RPMI8226 (cell line): ENCODE measurements around the gene TMEM131.
"Not testable (repeated sequence)": the region's sequence is repeated elsewhere in the genome, so short reads cannot be mapped to it uniquely, and the experiment has no call there.

Experiments used
- DNase-seq: peaks from one replicate; pipeline ENCODE4 v3.0.0-alpha.2; 2015

The TMEM131 gene, protein sequence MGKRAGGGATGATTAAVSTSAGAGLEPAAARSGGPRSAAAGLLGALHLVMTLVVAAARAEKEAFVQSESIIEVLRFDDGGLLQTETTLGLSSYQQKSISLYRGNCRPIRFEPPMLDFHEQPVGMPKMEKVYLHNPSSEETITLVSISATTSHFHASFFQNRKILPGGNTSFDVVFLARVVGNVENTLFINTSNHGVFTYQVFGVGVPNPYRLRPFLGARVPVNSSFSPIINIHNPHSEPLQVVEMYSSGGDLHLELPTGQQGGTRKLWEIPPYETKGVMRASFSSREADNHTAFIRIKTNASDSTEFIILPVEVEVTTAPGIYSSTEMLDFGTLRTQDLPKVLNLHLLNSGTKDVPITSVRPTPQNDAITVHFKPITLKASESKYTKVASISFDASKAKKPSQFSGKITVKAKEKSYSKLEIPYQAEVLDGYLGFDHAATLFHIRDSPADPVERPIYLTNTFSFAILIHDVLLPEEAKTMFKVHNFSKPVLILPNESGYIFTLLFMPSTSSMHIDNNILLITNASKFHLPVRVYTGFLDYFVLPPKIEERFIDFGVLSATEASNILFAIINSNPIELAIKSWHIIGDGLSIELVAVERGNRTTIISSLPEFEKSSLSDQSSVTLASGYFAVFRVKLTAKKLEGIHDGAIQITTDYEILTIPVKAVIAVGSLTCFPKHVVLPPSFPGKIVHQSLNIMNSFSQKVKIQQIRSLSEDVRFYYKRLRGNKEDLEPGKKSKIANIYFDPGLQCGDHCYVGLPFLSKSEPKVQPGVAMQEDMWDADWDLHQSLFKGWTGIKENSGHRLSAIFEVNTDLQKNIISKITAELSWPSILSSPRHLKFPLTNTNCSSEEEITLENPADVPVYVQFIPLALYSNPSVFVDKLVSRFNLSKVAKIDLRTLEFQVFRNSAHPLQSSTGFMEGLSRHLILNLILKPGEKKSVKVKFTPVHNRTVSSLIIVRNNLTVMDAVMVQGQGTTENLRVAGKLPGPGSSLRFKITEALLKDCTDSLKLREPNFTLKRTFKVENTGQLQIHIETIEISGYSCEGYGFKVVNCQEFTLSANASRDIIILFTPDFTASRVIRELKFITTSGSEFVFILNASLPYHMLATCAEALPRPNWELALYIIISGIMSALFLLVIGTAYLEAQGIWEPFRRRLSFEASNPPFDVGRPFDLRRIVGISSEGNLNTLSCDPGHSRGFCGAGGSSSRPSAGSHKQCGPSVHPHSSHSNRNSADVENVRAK (N-terminal part only)

DNA sequence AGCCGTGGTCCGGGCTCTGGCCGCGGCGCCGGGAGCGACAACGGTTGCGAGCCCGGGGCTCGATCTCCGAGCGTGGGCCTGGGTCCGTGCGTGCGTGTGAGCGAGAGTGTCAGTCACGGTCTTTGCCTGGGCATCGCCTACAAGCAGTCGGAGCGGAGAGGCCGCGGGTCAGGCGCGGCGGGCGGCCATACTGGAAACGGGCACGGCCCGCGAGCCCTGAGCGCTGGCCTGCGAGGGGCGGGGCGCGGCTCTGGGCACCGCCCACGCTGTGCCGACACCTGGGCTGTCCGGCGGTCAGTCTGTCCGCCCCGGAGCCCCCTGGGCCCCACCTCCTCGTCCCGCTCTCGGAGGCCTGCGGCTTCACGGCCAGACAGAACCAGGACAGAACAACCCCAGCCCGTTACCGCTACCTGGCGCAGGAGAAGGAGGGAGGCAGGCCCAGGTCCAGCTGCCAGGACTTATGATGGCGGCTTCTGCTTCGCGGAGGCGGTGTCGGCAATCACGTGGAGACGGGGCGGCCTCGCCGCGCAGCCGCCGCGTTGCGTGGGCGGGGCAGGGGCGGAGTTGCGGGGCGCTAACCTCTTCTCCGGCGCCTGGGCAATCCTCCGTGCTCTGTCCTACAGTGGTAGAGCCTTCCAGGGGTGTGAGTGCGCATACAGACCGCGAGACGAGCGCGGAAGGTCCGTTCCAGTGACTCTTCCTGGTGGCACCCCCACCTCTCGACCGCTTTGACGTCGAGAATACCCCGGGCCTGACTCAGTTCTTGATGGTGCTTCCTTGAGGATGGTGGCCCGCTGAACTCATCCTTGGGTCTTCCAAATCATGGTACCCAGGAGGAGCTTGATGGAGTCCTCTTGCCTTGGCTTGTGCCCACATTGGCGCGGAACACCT is at the start of gene TMEM131:
Gene TMEM131, minus strand, starts transcription at position 215 of the 891 bp plus-strand sequence. CDS start 286 bp downstream, outside the sequence.
- DNase-seq: peak; percentile 94

DNA sequence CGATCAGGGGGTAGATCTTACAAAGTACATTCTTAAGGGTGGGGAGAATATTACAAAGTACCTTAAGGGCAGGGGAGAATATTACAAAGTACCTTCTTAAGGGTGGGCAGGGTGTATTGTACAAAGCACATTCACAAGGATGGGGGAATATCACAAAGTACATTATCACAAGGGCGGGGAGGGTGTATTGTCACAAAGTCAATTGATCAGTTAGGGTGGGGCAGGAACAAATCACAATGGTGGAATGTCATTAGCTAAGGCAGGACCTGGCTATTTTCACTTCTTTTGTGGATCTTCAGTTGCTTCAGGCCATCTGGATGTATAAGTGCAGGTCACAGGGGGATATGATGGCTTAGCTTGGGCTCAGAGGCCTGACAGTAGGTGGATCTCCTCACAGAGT is 49.0 kb upstream of the TMEM131 start:
- not testable (repeated sequence) for DNase-seq

DNA sequence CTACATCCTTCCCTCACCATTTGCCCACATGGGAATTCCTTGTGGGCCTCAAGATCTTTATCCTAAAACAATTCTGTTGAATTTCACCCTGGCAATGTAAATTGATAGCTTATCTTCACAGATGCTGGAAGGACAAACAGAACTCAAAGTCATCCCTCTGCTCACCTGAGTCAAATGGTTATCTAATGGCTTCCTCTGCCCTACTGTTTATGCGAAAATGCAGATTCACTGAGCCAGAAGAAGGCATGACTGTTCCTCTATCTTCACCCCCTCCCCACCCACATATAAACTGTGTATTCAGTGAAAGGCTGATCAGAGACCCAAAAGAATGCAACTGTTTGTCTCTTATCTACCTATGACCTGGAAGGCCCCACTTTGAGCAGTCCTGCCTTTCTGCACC is 47.4 kb upstream of the TMEM131 start:
- DNase-seq: no peak

DNA sequence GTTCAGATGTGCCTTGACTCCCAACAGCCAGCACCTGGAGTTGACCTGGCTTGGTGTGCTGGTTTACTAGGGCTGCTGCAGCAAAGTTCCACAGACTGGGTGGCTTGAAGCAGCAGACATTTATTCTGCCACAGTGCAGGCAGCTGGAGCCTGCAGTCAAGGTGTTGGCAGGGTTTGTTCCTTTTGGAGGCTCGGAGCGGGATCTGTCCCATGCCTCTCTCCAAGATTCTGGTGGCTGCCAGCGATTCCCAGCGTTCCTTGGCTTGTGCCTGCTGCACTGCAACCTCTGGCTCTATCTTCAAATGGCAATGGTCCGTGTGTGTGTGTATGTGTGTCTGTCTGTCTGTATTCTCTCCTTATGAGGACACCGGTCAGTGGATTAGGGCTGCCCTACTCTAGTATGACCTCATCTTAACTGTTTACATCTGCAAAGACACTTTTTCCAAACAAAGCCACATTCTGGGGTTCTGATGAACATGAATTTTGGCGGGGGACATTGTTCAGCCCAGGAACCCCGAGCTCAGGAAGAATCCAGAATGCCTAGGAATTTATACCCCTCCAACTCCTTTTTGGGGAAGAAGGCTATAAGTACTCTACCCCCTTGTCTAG is 44.7 kb upstream of the TMEM131 start:
- no peak for DNase-seq

DNA sequence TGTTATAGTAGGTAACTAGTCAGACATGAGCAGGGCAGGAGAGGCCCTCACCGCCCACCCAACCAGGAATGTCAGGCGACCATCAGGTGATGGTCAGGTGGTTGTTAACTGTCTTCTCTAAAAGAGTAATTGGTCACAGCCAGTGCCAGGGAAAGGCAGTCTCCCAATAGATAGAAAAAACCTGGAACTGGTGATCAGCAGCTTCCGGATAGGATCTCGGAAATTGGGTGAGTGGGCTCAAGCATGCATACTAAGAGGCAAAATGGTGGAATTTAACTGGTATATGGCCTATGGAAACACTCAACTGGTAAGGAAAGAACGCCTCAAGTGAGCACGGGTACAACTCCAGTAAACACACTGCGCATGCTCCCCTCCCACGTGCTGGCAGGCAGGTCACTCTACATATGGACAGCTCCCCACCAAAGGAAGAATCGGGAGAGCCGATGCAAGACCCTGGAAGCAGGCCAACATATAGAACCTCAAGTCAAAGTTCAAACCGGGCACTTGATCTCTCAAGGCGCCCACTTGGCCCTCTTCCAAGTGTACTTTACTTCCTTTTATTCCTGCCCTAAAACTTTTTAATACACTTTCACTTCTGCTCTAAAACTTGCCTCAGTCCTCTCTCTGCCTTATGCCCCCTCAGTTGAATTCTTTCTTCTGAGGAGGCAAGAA is 43.5 kb upstream of the TMEM131 start:
- peak; percentile 85 for DNase-seq

DNA sequence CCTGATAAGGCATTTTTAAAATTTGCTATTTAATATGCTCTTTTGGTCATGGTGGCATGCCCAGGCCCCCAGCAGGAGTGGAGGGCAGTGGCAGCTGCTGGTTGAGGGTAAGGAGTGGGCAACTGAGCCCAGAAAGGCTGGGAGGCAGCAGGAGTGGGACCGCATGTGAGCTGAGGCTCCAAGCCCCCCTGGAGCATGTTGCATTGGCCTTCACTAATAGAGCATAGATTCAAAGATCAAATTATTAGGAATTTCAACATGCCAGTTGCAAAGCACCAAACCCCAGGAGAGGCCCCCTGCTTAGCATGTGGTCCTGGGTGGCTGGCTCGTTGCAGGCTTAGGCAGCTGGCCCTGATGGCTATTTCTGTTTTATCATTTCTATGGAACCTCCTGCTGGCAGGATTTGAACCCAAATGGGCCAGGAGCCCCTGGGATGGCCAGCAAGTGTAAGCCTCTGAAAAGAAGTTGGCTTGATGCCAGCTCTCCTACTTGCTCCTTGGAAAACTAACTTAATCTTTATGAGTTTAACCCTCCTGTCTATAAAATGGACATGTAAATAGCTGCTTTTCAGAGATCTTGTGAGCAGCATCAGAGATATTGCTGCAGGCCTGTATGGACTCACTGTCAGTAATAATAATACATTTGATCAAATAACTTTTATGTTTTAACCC is 42.1 kb upstream of the TMEM131 start:
- DNase-seq: no peak

DNA sequence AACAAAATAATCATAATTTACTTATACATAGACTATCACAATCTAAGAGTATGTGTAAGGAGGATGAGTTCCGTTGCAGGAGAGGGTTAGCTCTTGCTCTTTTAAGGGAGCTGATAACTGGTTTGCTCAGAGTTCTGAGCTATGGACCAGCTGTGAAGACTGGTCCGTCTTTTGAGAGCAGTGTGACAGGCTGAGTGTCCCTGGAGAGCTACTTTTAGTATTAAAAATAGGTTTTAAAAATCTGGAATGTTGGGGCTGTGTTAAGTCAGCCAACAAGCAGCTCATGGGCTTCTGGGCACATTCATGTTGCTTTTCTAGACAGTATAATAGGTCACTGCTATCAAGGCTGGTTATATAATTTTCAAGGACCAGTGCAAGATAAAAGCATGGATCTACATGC is 41.5 kb upstream of the TMEM131 start:
- no peak for DNase-seq

DNA sequence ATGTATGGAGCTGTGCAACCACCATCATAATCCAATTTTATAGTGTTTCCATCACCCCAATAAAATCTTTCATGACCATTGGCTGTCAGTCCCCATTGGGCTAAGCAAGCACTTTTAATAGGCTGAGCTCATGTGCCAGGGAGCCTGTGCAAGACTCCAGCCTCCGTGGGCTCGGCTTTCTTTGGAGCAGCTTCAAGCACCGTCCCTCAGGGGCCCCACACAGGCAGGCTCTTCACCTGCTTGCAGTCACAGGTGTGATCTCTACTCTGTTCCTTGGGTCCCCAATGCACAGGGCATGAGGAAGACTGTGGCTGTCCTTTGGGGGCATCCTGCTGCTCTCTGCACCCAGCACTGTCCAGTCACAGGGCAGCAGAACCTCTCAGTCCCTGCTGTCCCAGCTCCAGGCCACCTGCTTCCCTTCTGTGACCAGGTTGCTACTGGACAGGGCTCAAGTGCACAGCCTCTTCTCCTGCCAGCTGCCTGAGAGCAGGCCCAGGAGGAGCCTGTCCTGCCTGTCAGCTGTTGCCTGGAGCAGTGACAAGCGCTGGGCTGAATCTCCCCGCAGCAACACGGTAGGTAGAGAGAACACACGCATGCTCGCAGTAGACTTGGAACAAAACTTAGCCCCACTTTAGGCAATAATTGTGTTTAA is 40.7 kb upstream of the TMEM131 start:
- DNase-seq: no peak

DNA sequence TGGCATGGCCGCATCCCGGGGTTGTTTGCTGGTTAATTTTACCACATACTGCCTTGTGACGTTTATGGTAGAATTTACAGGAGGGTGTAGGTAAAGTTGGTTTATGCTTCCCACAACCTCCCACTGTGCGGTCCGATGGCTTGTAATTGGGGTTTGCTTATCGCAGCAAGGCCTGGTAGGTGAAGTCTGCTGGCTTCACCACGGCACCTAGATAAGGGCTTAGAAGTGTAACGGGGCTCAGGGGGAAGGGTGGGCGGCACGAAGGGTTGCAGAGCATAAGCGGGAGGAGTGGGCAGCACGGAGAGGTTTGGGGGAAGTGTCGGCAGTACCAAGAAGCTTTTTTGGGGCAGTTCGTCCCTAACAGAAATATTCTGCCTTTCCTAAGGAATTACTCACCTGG is 39.0 kb upstream of the TMEM131 start:
- DNase-seq: no peak

DNA sequence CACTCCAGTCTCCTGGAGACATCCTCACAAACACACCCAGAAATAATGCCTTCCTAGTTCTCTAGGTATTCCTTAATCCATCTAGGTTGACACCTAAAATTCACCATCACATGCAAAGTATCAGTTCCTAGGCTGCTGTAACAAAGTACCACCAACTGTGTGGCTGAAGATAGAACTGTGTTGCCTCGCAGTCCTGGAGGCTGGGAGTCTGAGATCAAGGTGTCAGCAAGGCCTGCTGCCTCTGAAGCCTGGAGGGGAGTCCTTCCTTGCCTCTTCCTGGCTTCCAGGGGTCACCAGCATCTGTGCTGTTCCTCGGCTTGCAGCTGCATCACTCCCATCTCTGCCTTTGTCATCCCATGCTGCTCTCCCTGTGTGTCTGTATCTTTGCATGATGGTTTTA is 36.3 kb upstream of the TMEM131 start:
- no peak for DNase-seq

DNA sequence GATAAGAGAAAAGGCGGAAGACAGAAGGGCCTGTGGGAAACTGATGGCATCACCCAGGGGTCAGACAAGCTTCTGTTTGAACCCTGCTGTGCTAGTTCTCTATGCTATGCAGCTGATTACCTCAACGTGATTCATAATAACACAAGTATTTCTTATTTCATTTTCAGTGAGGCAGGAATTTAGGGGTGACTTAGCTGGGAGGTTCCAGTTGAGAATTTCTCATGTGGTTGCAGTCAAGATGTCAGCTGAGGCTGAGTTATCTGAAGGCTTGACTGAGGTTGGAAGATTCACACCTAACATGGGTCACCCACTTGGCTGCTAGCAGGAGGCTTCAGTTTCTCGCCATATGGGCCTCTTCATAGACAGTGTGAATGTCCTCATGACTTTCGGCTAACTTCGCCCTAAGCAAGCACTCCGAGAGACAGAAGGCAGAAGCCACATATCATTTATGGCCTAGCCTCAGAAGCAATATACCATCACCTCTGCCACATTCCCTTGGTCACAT is 34.0 kb upstream of the TMEM131 start:
- no peak for DNase-seq

DNA sequence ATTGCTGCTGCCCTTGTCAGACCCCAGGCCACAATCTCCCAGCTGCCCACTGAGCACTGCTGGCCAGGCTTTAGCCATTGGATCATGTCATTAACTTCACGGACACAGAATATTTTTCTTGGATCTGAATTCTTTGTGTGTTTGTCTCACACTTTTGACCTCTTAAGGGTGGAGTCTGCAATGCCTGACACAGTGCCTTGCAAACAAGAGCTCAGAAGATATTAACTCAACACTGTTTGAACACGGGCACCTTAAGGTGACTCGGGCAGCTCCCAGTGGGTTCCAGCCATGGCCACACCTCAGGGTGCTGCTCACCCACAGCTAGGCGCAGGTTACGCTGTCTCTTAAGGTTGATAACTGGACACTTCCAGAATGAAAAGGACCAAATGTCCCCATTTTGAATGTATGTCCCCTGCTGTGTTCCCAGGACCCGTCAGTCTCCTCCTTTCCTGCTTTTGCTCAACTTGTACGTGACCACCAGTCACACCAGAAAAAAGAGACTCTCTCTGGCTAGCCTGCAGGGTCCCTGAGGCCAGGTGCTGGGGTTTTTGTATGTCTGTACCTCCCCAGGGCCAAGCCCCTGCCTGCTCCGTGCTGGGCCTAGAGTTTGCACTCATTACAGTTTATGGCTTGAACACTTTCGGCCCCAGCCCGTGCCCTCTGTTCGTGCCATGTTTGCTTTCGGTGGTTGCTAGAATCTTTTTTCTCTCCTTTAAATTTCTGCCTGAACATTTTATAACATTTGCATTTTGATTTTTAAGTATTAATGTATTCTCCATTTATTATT is 33.4 kb upstream of the TMEM131 start:
- no peak for DNase-seq

DNA sequence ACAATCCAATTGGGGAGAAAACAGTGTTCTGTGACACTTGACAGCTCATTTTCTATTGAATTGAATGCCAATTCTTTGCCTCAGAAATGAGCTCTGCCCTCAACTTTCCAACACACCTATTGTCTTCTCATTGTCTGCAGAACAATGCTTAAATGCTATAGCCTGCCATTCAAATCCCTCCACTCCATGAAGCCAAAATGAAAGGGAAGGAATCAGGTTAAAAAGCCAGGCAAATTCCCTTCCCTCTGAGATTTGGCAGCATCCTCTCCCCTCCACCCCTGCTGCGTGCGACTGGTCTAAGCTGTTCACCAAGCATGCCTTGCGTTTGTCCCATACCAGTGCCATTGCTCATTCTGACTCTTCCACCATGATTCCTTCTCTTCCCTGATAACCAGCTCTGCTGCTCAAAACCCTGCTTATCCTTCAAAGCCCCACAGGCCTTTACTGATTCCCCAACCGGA is 32.4 kb upstream of the TMEM131 start:
- no peak for DNase-seq

DNA sequence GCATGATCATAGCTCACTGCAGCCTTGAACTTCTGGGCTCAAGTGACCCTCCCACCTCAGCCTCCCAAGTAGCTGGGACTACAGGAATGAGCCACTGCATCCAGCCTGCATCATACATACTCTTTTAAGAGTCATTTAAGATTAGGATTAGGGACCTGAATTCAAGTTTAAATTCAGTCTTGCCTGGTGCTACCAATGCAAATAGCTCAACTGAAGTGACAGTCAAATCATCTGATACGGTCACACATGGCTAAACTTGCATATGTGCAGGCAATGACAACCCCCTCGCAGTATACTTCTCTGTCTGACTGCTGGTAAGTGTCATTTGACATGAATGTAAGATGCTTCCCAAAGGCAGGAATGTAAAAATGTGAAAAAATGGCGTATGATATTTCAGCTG is 31.8 kb upstream of the TMEM131 start:
- DNase-seq: no peak

DNA sequence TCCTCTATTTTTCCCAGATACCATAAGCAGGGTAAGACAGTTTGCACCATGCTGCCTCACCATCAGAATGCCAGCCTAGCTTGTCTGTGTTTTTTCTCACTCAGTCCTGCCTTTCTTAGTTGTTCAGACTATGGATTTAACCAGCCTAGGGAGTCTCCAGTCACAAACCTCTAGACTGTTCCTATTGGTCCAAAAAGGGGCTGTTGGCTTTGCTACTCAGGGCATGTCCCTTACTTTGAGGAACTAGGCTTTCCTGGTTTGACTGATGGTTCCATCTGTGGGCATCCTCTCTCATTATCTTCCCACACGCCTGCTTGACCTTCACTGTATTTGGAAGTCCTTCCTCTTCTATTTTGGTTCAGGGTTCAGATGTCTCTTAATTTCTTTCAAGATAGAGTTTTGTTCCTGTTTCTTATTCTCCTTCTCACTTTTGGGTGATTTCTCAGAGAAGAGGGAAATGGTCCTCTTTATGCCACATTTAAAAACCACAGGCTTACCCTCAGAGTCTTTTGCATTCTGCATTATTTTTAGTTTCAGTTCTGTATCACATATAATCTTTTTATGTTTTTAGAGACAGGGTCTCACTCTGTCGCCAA is 31.3 kb upstream of the TMEM131 start:
- peak; percentile 13 for DNase-seq

DNA sequence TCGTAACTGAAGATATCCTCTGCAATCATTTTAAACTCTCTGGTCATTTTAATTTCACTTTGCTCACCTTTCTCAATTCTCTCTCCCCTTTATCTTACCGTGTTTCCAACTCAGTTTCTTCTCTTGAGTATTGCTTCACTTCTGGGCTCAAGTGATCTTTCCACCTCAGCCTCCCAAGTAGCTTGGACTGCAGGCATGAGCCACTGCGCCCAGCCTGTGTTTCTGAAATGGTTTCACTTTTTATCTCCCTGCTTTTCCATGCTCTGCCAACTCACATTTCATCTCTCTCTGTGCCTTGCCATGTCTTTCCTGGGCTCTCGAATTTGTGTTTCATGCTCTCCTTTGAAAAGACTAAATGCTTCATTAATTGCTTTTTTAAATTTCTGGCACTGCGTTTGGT is 30.5 kb upstream of the TMEM131 start:
- no peak for DNase-seq

DNA sequence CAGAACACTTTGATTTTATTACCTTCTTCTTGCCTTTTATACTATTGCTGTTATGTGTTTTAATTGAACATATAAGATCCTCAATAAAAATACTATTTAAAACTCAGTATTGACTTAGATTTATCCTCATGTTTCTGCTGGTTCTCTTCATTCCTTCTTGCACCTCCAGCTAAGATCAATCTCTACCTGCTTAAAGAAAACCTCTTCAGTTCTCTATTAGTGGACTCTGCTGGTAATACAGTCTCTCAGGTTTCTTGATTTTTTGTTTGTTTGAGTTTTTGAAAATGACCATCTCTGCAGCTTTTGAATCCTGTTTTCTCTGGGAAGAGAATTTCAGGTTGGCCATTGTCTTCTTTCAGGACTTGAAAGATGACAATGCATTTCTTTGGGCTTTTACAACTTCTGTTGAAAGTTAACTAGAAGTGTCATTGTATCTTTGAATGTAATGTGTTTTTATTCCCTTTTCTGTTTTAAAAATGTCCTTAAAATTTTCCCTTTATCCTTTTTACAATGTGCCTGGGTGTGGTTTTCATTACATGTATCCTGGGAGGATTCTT is 29.8 kb upstream of the TMEM131 start:
- no peak for DNase-seq

DNA sequence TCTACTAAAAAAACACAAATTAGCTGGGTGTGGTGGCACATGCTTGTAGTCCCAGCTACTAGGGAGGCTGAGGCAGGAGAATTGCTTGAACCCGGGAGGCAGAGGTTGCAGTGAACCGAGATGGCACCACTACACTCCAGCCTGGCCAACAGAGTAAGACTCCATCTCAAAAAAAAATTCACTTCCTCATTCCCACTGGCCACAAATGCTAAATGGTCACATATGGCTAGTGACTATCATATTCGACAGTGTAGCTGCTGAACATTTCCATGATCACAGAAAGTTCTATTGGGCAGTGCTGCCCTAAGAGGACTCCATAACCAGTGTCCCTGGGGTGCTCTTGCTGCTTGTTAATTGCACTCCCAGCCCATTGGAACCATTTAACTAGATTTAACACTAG is 26.3 kb upstream of the TMEM131 start:
- DNase-seq: not testable (repeated sequence)
